Esophagus muscularis mucosa (tissue), 4 donors: Measurements from ENCODE around the gene GAS7. TPM values are rescaled to one million over a fixed set of nuclear protein-coding genes. Genes with fewer than 3 reads are reported as not detected.

Experiments
- DNase-seq: peaks from one replicate; pipeline ENCODE4 v3.0.0-alpha.2; 2017; ENCODE audit errors: extremely low spot score
- H3K27ac ChIP-seq, 4 donors: fragments of 200-600 bp; sonication (generic); replicated peaks in 1 of 4; 1 replicate in 3 of 4; 2 replicates in 1 of 4; pipeline ENCODE4 v1.5.1; 2016 to 2019; ENCODE audit warnings: mild to moderate bottlenecking in 1 of 4
- H3K27me3 ChIP-seq, 4 donors: fragments of 200-600 bp; sonication (generic); one replicate each; pipeline versions ENCODE4 v1.5.1 to v1.6.0; 2016 to 2019
- H3K36me3 ChIP-seq, 4 donors: fragments of 200-600 bp; sonication (generic); one replicate each; pipeline ENCODE4 v1.5.1; 2016 to 2019
- H3K4me1 ChIP-seq, 4 donors: fragments of 200-600 bp; sonication (generic); one replicate each; pipeline ENCODE4 v1.5.1; 2016 to 2019
- H3K4me3 ChIP-seq, 4 donors: fragments of 200-600 bp; sonication (generic); 1 replicate in 2 of 4; 2 replicates in 2 of 4; pipeline ENCODE4 v1.5.1; 2016 to 2019; ENCODE audit warnings: mild to moderate bottlenecking in 4 of 4, moderate library complexity in 1 of 4
- H3K9me3 ChIP-seq, 4 donors: fragments of 200-600 bp; sonication (generic); 1 replicate in 3 of 4; 2 replicates in 1 of 4; pipeline ENCODE4 v1.5.1; 2016 to 2019
- CTCF ChIP-seq, 3 experiments: fragments of 200-600 bp in 2 of 3; fragments of 450-650 bp in 1 of 3; sonication (generic) in 2 of 3; IDR thresholded peaks; one replicate each; pipeline ENCODE4 v1.5.1; 2017 to 2019; ENCODE audit warnings: antibody characterized with exemption in 3 of 3, mild to moderate bottlenecking in 2 of 3, moderate library complexity in 1 of 3
- EP300 ChIP-seq: sonication (generic); formaldehyde crosslinking; IDR thresholded peaks from one replicate; pipeline ENCODE4 v1.6.1; 2017; ENCODE audit warnings: antibody characterized with exemption
- POLR2A ChIP-seq: fragments of 450-650 bp; IDR thresholded peaks from one replicate; pipeline ENCODE4 v1.6.1; 2017; ENCODE audit warnings: antibody characterized with exemption, moderate library complexity, mild to moderate bottlenecking, low read depth
- POLR2AphosphoS5 ChIP-seq, 2 donors: sonication (generic); formaldehyde crosslinking; IDR thresholded peaks; one replicate each; pipeline ENCODE4 v1.6.1; 2017; ENCODE audit warnings: antibody characterized with exemption in 2 of 2
- WGBS: methylation state at CpG from one replicate; pipeline ENCODE4 v1.1.5; 2018; 5-methylcytosine and 5-hydroxymethylcytosine counted together
- intact Hi-C: fragments of 100-400 bp; cut with DNase I; formaldehyde crosslinking; loops from one replicate; pipeline ENCODE4 v1.15.1; 2023
- total RNA-seq, 4 donors: library from RNA; depleted of rRNA; stranded (reverse); fragments of >200 nt; gene quantifications; one replicate each; pipeline versions ENCODE4 v1.1.0 to v1.2.1, GENCODE V29; 2016

GAS7 gene
- total RNA-seq, 4 donors from 2014 or later = 77.3 to 124 (median 86.7) TPM

DNA sequence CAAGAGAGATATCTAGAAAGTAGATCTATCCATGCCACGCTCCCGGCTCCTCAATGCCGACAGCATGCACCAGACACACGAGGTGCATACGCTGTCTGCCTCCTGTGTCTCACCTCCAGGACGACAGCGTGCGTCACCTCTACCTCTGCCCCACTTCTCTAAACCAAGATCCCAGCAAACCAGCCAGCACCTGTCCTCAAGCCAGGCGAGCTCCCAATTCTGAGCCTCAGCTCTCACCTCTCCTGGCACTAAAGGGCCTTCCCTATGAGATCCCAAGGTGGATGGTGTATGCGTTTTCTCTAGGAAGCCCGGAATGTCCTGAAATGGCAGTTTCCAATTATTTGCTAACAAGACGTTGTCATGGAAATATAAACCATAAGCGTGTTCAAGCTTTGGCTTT lies 257.1 kb downstream of the GAS7 start:
- intact Hi-C loops = no loop called here
- Histone ChIP-seq H3K36me3 (peaks cover 5 to 72% (median 46%) of the 10 kb centered on the region in 4 donors), H3K27ac (no peak overlapping the region), H3K4me1 (peaks cover 7 to 14% (median 13%) of the 10 kb centered on the region in 4 donors), H3K9me3 (peaks cover 0 to 11% (median 0%) of the 10 kb centered on the region in 4 donors), H3K4me3 (no peak overlapping the region), H3K27me3 (no peaks in the 10 kb centered on the region)
- DNase-seq = no peak
- 87% methylated on average over 13 of the region's 13 CpGs for WGBS
- no peak for TF ChIP-seq POLR2A

DNA sequence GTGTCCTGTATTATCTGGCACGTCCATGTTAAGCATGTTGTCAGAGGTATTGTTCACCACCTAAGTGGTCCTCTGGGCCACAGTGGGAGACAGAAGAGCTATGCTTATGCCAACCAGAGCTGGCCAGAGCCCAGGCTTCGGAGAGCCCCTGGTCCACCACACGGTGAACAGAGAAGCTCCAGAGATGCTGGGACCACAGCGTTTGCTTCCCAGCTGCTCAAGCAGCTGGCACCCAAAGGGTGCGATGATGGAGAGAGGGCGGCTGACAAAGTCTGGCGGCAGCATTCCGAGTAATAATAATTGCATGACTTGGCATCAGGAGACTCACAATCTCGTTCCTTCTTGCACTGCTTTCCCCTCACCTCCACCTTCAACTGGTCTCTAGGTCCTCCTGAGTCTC lies 257.6 kb downstream of the GAS7 start:
- intact Hi-C loops = no loop called here
- Histone ChIP-seq H3K4me3 (no peak overlapping the region), H3K27me3 (no peaks in the 10 kb centered on the region), H3K4me1 (peaks cover 7 to 17% (median 15%) of the 10 kb centered on the region in 4 donors), H3K27ac (no peak overlapping the region), H3K9me3 (peaks cover 0 to 11% (median 0%) of the 10 kb centered on the region in 4 donors), H3K36me3 (peaks cover 5 to 67% (median 46%) of the 10 kb centered on the region in 4 donors)
- no peak for DNase-seq
- 79% methylated on average over 7 of the region's 9 CpGs for WGBS
- TF ChIP-seq CTCF (IDR thresholded peaks at IDR 0.05) (no peak), POLR2AphosphoS5 (IDR thresholded peaks at IDR 0.05) (no peak)

DNA sequence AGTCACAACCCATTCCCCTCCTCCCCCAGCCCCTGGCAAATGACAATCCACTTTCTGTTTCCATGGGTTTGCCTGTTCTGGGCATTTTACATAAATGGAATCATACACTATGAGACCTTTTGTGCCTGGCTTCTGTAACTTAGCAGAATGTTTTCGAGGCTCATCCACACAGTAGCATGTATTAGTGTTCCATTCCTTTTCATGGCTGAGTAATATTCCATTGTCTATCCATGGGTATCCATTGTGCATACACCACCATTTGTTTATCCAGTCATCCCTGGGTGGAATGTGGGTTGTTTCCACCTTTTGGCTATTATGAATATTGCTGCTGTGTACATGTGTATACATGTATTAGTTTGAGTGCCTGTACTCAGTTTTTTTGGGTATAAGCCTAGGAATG lies 259.6 kb downstream of the GAS7 start:
- no peak for DNase-seq
- intact Hi-C loops = no loop called here
- H3K9me3 ChIP-seq = peaks cover 0 to 11% (median 0%) of the 10 kb centered on the region in 4 donors
- peaks cover 5 to 58% (median 38%) of the 10 kb centered on the region in 4 donors for H3K36me3 ChIP-seq
- H3K27ac ChIP-seq = no peak overlapping the region
- no peak overlapping the region for H3K4me3 ChIP-seq
- no peaks in the 10 kb centered on the region for H3K27me3 ChIP-seq
- peaks cover 7 to 19% (median 15%) of the 10 kb centered on the region in 4 donors for H3K4me1 ChIP-seq
- no peak for TF ChIP-seq POLR2AphosphoS5 (IDR thresholded peaks at IDR 0.05)
- no peak for TF ChIP-seq CTCF (IDR thresholded peaks at IDR 0.05)
- TF ChIP-seq EP300 = no peak
- TF ChIP-seq POLR2A = no peak
- WGBS = 91% methylated on average over 1 of the region's 1 CpG

DNA sequence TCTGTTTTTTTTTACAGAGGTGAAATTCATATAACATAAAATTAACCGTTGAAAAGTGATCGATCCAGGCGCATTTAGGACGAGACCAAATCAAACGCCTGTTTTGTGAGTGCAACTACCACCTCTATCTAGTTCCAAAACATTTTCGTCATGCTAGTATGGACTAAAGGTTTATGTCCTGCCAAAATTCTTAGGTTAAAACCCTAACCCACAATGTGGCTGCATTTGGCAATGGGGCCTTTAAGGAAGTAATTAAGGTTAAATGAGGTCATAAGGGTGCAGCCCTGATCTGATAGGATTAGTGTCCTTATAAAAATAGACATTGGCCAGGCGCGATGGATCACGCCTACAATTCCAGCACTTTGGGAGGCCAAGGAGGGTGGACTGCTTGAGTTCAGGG lies 260.5 kb downstream of the GAS7 start:
- intact Hi-C loops = no loop called here
- H3K27me3 ChIP-seq = no peaks in the 10 kb centered on the region
- TF ChIP-seq EP300 (no peak), POLR2A (no peak), CTCF (IDR thresholded peaks at IDR 0.05) (no peak), POLR2AphosphoS5 (IDR thresholded peaks at IDR 0.05) (no peak)
- peak overlapping the region in 1 of 4 donors; percentile 18 for H3K27ac ChIP-seq
- 94% methylated on average over 9 of the region's 9 CpGs for WGBS
- H3K4me3 ChIP-seq = no peak overlapping the region
- no peak for DNase-seq
- peaks cover 5 to 61% (median 36%) of the 10 kb centered on the region in 4 donors for H3K36me3 ChIP-seq
- peaks cover 0 to 11% (median 0%) of the 10 kb centered on the region in 4 donors for H3K9me3 ChIP-seq
- peaks cover 7 to 19% (median 15%) of the 10 kb centered on the region in 4 donors for H3K4me1 ChIP-seq

- 69% methylated on average over 13 of the region's 13 CpGs for WGBS
- Histone ChIP-seq H3K4me1 (peaks cover 7 to 19% (median 15%) of the 10 kb centered on the region in 4 donors), H3K4me3 (no peak overlapping the region), H3K27ac (peak overlapping the region in 1 of 4 donors; percentile 18), H3K27me3 (no peaks in the 10 kb centered on the region), H3K36me3 (peaks cover 5 to 55% (median 32%) of the 10 kb centered on the region in 4 donors), H3K9me3 (peaks cover 0 to 11% (median 0%) of the 10 kb centered on the region in 4 donors)
- no peak for TF ChIP-seq POLR2AphosphoS5 (IDR thresholded peaks at IDR 0.05)
- no peak for TF ChIP-seq POLR2A
- TF ChIP-seq EP300 = no peak
- TF ChIP-seq CTCF (IDR thresholded peaks at IDR 0.05) = no peak
- no peak for DNase-seq
- intact Hi-C loops = no loop called here
Measured at GRCh38 chr17:9937241-9937761, 261.1 kb downstream of the GAS7 start.
